GM18867 (cell line): ENCODE data around the gene BNC2.

Experiments
- ATAC-seq: cut with Tn5 transposase; IDR thresholded peaks from one replicate; pipeline ENCODE4 v1.9.1; 2021; ENCODE audit warnings: mild to moderate bottlenecking, moderate library complexity; ENCODE audit not compliant: unreplicated experiment

The BNC2 gene

DNA sequence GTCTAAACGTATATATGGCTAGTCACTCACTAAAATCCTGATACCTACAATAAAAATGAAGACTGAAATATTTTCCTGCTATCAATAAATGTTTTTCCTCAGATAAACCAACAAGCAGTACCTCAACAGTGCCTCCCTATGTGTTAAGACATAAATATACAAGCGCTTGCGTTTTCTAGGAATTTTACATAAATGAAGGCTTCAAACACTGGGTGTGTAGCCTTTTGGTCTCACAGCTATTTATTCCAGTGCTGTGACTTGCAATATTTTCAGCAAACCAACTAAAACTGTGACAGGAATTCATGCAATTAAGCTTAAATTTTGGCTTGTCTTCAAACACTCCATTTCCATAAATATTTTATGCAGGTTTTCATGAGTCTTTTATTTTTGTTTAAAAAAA lies 437.0 kb downstream of the BNC2 start:
- no peak for ATAC-seq

DNA sequence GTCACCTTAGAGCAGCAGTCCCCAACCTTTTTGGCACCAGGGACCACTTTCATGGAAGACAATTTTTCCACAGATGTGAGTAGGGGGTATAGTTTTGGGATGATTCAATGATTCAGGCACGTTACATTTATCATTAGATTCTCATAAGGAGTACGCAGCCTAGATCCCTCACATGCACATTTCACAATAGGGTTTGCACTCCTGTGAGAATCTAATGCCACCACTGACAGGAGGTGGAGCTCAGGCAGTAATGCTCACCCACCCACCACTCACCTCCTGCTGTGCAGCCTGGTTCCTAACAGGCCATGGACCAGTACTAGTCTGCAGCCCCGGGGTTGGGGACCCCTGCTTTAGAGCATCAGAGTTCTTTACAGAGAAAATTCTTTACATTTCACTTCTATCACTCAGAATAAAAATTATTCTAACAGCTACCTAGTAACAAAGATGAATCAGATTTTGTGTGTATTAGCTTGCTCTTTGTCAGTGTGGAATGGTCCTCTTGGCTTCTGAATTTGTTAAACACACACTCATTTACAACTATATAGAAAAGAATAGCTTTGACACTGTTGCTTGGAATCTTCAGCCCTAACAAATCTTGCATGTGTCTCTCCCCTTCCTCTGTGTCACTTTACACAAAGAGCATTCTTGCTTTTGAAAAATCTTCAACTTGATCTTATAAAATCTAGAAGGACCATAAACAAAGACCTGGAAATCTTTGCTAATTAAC lies 438.6 kb downstream of the BNC2 start:
- ATAC-seq, result no peak

DNA sequence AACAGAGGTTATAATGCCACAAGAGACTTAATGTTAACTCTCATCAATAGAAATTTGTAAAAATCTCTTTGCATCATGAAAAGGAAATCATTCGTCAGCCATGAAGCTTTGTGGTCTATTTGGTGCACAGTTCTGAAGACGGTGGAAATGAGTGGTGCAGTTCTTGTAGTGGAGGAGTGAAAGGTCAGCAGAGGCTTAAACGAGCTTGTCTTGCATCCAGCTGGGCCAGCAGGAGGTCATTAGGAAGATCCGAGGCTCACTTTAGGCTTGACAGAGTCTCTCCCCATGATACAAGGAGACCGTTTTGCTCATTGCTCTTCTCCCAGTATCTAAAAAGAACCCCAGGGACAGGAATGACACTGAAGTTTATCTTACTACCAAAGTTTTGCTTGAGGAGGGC lies 440.8 kb downstream of the BNC2 start:
- no peak for ATAC-seq

DNA sequence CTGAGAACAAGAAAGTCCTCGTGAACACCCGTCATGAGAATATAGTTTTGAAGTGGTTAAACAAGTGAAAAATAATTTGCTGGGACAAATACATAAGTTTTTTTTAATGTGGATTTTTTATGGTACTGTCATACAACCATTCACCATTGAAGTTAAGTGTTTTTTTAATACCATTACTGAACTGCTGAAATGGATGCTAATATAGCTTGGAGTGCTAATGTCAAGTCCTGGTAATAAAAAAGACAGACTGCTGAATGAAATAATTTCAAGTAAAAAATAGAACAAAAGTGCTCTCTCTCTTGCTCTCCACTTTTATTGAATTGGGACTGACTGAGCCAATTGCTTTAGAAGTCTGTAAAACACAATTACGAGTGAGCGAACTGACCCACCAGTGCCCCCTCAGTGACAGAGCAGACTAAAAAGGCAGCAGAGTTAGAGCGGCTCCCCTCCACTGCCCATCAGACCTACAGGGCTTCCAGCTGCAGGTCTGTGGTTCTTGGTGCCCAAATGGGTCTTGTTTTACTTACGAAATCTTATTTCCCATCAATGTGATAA lies 442.5 kb downstream of the BNC2 start:
- ATAC-seq, result no peak

DNA sequence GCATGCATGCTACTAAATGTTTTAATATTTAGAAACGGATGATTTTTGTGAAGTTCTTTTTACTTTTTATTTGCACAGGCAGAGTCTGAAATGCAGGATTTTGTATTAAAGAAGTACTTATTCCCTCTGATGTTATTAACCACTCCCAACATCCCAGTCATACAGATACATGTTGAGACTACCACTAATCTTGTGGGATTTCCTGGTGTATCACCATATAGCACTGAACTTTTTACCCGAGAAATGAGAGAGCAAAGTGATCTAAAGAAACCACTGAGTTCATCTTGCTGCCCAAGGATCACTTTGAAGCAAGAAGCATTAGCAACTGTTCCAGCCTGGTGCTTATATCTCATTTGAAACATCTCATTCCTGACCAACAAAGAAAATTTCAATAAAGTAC lies 443.8 kb downstream of the BNC2 start:
- no peak for ATAC-seq

DNA sequence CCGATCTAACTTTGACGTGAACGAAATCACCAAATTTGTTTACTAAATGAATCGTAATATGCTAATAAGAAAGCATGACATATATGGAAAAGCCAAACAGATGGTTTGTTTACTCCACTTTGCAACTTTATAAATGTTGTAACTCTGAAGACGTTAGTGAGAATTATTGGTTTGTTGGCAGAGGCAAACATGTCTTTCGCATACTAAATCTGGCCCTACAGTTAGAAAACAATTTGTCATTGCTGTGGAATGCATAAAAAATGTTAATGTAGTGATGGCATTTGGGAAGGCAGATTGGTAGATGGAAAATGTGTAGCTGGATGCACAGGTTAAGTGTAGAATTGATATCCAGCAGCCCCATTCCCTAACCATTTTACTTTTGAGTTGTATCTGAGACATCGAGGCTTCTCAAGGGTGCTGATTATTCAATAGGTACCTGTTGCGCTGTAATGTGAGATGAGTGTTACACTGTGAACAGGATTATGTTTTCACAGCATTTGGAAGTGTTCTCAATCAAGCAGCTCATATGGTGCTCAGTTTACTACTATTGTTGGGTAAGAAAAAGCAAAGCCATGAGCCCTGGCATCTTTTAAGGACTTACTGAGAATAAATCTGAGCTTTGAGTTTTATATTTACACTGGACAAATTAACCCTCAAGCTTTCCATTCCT lies 444.8 kb downstream of the BNC2 start:
- ATAC-seq, result no peak

- ATAC-seq, result no peak
Measured at GRCh38 chr9:16422114-16422513, 448.4 kb downstream of the BNC2 start.

GRCh38 chr9:16421532-16421931 lies 448.9 kb downstream of the BNC2 start:
- ATAC-seq, result no peak

DNA sequence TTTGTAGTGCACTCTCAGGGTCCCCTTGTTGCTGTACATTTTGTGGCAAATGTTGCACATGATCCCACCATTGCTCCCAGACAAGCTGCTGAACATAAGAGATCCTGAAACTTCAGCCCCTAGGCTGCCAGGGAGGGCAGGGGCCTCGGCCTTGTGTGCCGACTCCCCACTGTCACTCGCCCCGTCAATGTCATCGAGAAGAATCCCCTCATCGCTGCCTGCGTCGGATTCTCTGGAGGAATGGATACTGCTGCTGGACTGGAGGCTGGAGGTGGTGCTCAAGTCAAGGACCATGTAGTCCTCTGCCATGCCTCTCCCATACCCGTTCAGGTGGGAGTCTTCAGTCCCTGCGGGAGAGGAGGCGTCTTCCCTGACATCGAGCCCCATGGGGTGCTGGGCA lies 451.3 kb downstream of the BNC2 start:
- no peak for ATAC-seq

DNA sequence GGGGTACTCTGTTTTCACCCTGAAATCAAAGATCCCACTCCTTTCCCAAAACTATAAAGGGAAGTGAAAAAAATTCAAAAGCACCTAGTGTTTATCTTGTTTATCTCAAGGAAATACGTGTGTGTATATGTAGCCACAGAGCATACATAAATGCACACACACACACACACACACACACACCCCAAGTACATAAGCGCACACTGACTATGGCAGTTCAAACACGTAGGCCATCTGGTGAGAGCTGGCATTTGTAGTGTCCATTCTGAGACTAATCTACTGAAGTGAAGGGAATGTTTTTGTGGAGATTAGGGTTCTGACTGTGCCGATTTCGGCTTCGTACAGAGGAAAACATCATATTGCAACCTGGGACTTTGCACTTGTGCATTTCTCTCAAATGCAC lies 451.7 kb downstream of the BNC2 start:
- no peak for ATAC-seq

DNA sequence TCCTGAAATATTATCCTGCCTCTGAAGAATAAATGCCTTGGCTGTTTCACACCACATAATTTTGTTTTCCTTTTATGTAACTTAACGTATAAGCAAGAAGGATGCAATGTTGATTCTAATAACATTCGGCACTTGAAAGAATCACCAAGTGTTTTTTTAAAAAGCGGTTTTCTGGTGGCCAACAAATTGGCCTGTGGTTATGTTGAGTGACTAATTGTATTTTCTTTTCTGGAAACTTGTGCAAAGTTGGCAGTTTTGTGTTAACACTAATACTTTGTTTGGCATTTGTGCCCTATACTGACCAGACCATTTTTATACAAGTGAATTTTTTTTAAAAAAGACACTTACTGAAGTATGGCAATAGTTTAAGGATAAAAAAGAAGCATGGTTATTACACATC lies 452.7 kb downstream of the BNC2 start:
- ATAC-seq, result no peak

GRCh38 chr9:16417161-16417560 lies 453.3 kb downstream of the BNC2 start:
- peak; percentile 88 for ATAC-seq

- ATAC-seq, result no peak
Measured at GRCh38 chr9:16414451-16414850, 456.0 kb downstream of the BNC2 start.

DNA sequence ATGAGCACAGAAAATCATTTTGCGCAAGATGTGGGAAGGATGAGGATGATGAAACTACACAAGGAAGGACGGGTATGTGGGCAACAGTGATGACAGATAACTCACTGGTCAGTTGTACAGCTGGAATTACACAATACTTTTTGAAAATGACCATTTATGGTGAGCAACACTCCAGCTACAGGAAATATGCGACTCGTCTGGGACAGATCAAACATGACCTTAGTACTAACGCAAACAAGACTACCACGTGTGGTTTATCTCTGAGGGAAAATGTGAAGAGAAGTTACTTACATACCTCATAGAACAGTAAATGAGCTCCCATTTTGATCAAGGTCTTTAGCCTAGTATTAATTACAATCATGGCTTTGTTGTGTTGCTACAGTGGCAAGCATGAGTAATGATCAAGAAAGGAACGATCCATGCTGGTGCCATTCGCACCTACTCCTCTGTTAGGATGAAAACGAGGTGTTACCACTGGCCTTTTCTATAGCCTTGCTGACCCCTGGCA lies 456.9 kb downstream of the BNC2 start:
- no peak for ATAC-seq

DNA sequence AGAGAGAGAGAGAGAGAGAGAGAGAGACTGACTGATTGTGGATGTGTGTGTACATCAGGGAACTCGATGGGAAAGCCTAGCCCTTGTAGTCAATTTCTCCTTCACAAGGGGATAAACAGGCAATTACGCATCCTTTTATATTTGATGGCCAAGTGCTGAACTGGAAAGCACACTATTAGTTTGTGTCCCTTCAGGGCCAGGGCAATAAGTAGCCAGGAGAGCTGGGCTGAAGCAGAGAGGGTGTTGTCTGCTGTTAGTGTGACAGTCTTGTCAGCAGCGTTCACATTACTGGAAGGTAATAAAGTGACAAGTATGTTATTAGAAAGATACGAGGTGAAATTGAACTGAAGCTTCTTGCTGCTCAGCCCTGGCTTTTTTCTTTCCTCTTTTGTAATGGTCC lies 457.7 kb downstream of the BNC2 start:
- ATAC-seq, result no peak

GRCh38 chr9:16411311-16411710 lies 459.2 kb downstream of the BNC2 start:
- ATAC-seq, result no peak

DNA sequence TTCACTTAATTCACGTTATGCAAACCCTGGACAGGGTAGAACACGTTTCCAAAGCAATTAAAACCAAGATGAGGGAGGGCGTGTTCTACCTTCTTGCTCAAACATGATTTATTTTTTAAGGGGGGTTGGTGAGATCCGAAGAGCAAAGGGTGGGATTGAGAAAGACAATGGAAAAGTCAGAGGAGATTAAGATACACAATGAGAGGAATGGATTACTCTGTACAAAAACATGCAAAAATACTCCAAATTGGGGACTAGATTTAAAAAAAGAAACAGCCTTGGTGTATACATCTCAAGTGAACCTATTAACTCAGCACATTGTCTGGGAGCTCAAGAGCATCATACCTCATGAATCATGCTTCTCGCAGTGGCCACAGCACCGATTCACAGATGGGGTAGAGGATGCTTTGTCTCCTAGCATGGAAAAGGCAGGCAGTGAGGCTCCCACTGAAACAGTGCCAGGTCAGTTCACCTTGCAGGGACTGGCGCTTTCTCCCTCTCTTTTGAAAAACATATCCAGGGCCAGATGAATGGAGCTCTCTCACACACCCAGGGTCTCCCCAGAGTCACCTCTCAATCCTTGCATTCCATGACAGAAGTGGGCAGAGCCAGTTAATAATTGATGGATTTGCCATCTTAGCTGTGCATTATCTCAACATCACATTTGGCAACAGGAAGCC lies 459.7 kb downstream of the BNC2 start:
- no peak for ATAC-seq

DNA sequence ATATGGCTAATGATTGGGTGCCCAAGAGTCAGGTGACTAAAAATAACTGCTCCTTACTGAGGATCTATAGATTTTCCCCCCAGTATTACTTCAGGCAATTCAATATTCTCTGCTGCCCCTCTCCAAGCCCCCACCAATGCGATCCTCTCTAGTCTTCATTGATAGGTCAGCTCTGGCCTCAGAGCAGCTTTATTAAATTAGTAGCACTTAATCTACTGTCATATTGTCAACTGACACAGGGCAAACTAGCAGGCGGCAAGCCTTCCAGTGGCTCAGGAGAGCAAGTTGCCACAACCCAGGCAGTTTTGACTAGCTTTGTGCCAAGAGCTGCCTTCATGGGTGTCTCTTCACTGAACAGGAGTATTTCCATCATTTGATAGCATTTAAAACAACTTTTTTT lies 462.9 kb downstream of the BNC2 start:
- no peak for ATAC-seq

GRCh38 chr9:16406526-16407225 lies 463.8 kb downstream of the BNC2 start:
- ATAC-seq, result no peak

- no peak for ATAC-seq
Measured at GRCh38 chr9:16405421-16405820, 465.0 kb downstream of the BNC2 start.

GRCh38 chr9:16401701-16402100 lies 468.8 kb downstream of the BNC2 start:
- no peak for ATAC-seq
